CD4-positive, alpha-beta T cell treated with Interleukin-6 for 4 hours (primary cell): ENCODE data around the gene CACNA2D2.

Experiments
- DNase-seq: peaks from one replicate; pipeline ENCODE4 v3.0.0-alpha.2; 2020; ENCODE audit warnings: mixed read lengths

The CACNA2D2 gene

GRCh38 chr3:50388720-50389413 lies 114.6 kb downstream of the CACNA2D2 start:
- no peak for DNase-seq

DNA sequence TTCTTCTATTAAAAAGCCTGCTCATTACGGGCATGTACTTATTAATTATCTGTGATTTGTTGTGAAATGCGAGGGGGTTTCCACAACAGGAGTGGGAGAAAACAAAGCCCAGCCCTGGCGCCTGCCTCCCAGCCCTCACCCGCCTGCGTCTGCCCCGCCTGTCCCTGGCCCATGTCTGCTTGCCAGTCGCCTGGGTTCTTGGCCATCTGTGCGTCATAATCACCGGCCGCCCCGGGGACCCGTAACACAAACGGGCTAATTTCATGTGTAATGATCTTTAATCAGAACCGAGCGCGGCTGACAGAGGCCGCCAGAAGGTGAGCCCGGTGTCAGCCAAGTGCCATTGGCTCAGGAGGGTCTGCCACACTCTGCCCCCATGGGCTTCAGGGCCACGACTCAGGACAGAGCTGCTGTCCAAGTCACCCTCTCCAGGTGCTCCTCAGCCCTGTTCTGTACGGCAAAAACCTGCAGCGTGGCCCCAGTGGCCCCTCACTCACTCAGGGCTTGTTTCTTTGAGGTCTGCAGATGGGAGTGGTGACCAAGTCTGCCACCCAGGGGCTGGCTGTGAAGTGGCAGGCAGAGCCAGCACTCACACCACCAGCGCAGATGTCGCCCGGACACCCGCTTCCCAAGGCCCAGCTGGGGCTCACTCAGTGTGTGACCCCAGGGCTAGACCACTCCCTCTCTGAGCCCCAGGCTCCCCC lies 115.3 kb downstream of the CACNA2D2 start:
- DNase-seq: no peak

DNA sequence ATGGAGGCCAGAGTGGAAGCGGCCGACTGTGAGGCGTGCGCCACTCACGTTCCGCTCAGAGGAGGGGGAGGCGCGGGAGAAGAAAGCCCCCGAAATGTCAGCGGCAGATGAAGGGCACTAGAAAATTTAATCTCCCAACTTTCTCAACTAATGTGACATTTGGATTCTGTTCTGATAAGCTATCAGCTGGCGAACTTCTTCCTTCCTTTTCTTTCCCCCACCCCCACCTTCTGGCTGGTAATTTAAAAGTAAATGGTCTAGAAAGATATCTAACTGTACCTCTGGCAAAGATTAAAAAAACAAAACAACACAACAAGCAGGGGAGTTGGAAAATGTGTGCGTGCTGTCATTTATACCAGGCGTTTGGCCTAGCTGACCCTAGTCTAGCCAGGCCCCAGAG lies 117.7 kb downstream of the CACNA2D2 start:
- no peak for DNase-seq

- DNase-seq: no peak
Observed at GRCh38 chr3:50383750-50384149, 119.7 kb downstream of the CACNA2D2 start.

DNA sequence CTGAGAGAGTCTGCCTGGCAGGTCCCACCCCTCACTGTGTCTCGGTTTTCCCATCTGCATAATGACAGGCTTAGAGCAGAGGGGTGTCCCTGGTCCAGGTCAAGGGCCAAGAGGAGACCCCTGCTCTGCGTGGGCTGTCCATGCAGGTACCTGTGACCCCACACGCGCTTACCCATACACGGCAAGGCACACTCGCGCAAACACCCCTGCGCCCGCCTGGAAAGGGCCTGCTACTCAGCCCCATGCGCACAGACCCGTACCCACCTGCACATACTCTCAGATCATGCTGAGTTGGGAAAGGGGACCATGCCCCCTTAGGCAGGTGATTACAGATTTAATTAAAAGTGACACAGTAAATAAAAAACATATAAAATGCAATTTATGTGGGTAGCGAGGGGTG lies 120.7 kb downstream of the CACNA2D2 start:
- DNase-seq: no peak

DNA sequence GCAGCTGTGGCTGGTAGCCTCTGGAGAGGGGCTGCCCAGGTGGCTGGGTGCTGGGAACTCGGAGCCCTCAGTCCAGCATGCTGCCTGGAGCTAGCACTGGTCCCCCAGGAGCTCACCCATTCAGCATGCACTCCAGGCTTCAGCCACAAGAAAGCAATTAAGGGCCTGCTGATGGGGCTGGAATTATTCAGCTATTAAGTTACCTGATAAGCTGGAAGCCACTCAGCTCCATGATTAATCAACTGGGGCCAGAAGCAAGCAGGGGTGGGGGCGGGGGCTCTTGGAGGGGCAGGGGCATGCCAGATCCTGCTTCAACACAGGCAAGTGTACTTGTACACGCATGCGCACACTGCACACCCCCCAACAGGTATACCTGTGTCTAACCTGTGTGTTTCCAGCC lies 122.1 kb downstream of the CACNA2D2 start:
- no peak for DNase-seq

GRCh38 chr3:50380405-50381085 lies 122.9 kb downstream of the CACNA2D2 start:
- no peak for DNase-seq

DNA sequence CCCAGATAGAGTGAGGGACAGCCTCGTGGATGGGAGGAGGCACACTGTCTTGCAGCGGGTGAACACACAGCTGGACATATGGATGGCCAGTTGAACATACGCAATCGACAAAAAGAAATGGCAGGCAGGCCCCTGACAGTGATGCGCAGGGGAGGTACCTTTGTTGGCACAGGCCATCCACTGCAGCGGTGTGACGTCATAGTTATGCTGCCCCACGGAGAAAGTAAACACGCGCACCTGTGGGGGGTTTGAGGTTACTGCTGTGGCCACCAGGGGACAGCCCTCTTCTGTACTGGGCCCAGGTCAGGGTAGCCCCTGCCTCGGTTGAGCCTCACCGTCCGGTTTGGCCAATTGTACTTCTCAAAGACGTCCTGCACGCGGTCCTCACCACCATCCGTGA lies 124.7 kb downstream of the CACNA2D2 start:
- no peak for DNase-seq

- no peak for DNase-seq
Observed at GRCh38 chr3:50378024-50378423, 125.4 kb downstream of the CACNA2D2 start.

DNA sequence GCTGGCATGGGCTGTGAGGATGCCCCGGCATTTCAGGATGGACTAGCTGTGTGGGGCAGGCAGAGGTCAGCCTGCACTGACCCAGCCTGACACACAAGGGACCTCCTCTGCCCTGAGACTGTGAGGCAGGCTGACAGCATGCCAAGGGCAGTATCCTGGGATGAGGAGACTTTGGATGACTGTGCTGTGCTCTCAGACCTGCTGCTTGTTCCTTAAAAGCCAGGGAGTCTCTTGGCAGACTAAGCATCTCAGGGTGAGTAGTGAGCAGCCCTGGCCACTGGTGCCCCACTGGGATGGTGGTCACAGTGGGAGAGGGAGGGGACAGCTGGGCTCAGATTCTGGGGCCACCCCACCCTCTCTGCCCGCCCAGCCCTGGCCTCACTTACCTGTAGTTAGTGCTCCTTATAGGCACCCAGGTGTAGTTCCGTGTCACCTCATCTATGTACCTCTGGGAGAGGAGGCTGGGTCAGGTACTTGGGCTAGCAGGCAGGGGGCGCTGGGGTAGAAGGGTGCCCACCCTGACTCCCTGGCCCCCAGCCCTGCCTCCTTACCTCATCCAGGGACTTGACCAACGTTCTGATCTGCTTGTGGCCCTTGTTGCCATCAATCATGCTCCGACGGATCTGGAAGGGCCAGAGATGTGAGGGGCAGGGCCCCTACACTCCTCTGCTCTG lies 128.0 kb downstream of the CACNA2D2 start:
- DNase-seq: no peak

GRCh38 chr3:50374363-50375257 lies 128.8 kb downstream of the CACNA2D2 start:
- DNase-seq: no peak

DNA sequence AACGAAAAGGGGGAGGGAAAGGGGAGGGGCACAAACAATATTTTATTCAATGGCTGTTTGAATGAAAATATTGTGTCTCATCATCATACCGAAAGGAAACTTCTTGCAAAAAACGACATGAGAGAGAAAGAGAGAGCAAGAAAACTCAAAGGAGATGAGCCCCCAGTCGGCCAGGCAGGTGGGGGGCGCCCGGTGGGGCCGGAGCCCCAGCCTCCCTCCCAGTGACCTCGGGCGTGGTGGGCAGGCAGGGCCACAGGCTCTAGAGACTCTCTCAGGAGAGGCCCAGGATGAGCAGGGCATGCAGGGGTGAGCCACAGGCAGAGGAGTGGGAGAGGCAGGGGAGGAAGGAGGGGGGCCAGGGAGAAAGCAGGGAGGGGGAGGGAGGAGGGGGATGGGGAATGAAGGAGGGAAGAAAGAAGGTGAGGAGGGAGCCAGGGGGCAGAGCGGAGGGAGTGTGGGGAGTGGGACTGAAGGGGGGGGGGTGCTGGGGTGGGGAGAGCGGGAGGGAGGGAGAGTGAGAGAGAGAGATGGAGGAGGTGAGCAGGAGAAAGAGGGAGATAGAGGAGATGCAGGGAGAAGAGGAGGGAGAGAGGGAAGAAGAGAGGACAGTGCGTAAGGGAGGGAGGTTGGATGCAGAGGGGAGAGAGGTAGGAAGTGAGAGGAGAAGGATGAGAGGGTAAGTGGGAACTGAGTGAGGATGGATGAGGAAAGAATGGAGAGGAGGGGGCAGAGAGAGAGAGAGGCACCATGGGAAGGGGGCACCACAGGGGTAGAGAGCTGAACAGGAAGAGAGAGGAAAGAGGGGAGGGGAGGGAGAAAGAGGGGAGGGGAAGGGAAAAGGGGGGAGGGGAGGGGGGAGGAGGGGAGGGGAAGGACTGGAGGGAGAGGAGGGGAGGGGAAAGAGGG lies 130.0 kb downstream of the CACNA2D2 start:
- DNase-seq: no peak

GRCh38 chr3:50372349-50372748 lies 131.1 kb downstream of the CACNA2D2 start:
- DNase-seq: no peak

GRCh38 chr3:50371133-50371685 lies 132.2 kb downstream of the CACNA2D2 start:
- no peak for DNase-seq

DNA sequence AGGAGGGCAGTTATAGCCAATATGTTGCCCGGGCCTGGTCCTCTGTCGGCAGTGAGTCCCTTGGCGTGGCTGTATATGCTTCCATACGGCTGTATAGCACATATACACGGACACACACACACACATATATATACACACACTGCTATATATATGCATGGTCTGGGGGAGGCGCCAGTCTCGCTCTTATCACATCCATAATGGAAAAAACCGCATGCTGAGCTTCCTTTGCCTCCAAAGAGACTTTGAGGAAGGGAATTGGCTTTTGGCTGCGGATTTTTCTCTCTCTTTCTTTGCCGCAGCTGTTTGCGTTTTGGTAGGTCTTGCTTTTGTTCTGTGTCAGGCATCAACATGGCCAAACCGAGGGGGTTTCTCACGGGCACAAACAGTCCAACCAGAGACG lies 132.8 kb downstream of the CACNA2D2 start:
- DNase-seq: no peak

GRCh38 chr3:50369012-50369670 lies 134.3 kb downstream of the CACNA2D2 start:
- no peak for DNase-seq

- DNase-seq: no peak
Observed at GRCh38 chr3:50365842-50366220, 137.6 kb downstream of the CACNA2D2 start.

- peak; percentile 97 for DNase-seq
Observed at GRCh38 chr3:50365080-50365841, 138.2 kb downstream of the CACNA2D2 start.

DNA sequence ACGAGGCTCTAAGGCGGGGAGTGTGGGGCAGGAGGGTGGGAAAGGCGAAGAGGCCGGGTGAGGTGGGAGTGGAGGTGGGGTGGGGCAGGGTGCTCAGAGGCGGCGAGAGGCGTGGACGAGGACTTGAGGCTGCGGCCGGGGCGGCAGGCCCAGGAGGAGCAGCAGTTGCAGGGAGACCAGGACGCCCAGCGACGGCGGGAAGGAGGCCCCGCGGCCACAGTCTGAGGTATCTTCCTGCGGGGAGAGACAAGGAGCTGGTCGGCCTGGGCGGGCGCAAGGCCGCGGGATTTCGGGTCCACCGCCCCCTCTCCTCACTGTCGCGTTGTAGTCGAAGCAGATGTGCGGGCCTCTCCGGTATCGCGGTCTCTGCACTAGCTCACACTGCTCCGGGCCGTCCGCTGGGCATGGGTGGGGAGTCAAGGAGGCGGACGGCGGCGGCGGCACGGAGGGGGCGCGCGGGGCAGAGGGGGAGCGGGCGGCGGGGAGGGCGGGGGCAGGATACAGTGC lies 138.8 kb downstream of the CACNA2D2 start:
- no peak for DNase-seq

DNA sequence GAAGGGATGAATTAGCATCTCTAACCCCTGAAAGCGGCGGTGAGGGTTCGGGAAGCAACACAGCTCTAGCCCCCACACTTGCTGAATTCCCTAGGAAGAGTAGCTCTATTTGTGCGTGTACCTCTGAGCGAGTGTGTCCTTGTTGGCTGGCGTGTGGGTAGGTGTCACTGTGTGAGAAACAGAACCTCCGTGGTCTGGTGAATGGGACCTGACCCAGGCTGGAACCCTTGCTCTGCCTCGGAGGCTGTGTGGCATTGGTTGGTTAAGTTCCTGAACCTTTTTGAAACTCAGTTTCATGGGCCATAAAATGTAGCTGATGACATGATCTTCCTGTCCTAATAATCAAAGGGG lies 143.7 kb downstream of the CACNA2D2 start:
- no peak for DNase-seq
